NCI-H146 treated with DMSO at 0.1 percent for 48 hours (cell line): ENCODE results near the gene EGR2.
"Not testable (repeated sequence)": the region's sequence is repeated elsewhere in the genome, so short reads cannot be mapped to it uniquely, and the experiment has no call there.

Experiments used
- DNase-seq: peaks from one replicate; lab custom pipeline; 2025; ENCODE audit not compliant: unreplicated experiment; lab: John Stamatoyannopoulos, UW

Gene EGR2

DNA sequence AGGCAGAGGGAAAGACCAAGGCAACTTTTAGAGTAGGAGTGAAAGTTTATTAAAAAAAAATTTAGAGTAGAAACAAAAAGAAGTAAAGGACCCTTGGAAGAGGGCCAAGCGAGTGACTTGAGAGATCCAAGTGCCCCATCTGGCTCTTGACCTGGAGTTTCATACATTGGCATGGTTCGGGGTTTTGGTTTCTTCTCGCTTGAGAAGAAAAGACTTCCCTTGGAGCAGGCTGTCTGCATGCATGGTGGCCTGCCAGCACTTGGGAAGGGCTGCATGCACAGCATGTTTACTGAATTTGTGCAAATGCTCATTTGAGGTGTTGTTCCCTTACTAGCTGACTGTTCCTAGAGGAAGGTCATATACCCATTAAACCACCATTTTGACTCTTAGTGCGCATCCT lies 20.4 kb downstream of the EGR2 start:
- no peak for DNase-seq

- DNase-seq = no peak
These were observed 21.1 kb downstream of the EGR2 start for GRCh38 chr10:62795100-62795499.

DNA sequence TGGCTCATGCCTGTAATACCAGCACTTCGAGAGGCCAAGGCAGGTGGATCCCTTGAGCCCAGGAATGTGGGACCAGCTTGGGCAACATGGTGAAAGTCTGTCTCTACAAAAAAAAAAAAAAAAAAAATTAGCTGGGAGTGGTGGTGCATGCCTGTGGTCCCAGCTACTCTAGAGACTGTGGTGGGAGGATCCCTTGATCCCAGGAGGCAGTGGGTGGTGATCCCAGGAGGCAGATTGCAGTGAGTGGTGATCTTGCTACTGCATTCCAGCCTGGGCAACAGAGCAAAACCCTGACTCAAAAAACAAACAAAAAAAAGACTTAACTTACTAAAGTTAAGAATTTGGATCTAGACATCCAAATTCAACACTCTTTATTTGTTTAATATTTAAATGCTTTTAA lies 21.9 kb downstream of the EGR2 start:
- no peak for DNase-seq

DNA sequence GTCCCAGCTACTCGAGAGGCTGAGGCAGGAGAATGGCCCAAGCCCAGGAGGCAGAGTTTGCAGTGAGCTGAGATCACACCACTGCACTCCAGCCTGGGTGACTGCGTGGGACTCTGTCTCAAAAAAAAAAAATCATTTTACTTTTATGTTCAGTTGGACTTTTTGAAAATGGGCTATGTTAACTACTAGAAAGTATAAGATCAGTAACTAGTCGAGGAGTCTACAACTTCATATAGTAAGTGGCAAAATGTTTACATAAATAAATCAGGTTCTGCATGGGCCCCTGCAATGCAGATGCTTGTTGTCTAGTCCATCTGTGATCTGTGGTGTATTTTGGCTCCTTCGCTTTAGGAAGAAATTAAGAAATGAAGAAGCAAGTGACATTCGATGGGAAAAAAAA lies 23.9 kb downstream of the EGR2 start:
- no peak for DNase-seq

DNA sequence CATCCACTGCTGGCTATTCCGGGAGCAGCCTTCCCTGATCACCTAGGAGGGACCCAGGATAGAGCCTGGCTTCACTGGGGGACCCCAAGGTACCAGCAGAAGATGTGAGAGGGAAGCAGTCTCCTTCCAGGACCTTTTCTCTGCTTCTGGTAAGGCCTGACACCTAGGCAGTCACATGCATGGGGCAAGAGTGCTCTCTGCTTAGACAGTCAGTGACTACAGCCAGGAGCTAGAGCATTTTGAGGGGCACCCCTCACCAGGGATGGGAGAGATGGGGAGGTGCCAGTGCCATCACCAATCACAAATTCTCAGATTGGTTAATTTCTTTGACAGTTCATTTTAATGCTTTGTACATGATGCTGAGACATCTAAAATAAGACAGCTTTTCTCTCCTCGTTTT lies 25.6 kb downstream of the EGR2 start:
- DNase-seq = no peak

- DNase-seq = no peak
These were observed 26.1 kb downstream of the EGR2 start for GRCh38 chr10:62790019-62790555.

DNA sequence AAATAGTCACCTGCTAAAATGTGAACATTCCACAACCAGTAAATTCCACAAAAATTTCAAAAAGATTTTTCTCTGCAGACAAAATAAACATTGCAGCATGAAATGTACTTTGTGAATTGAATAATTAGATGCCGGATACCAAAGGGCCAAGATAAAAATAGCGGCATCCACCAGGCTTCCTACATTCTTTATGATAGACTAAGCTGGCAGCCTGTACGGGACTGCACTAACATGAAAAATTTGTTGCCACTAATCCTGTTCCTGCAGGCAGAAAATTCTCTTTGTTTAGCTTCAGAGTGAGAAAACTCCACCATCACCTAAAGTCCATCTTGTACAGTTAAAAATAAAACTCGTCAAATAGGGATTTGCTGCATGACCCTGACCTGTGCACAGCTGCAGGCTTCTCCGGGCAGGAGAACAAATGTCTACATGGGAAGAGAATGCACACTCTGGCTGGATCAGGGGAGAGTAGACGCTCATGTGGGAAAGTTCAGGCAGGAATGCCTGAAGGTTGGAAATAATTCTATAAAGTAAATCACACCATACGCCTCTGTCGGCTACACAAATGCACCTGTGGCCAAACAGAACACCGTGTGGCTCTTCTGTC lies 27.2 kb downstream of the EGR2 start:
- DNase-seq = no peak

DNA sequence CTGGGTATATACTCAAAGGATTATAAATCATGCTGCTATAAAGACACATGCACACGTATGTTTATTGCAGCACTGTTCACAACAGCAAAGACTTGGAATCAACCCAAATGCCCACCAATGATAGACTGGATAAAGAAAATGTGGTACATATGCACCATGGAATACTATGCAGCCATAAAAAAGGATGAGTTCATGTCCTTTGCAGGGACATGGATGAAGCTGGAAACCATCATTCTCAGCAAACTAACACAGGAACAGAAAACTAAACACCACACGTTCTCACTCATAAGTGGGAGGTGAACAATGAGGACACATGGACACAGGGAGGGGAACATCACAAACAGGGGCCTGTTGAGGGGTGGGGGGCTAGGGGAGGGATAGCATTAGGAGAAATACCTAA lies 27.9 kb downstream of the EGR2 start:
- not testable (repeated sequence) for DNase-seq

- not testable (repeated sequence) for DNase-seq
These were observed 31.6 kb downstream of the EGR2 start for GRCh38 chr10:62784537-62784936.

- DNase-seq = no peak
These were observed 36.5 kb downstream of the EGR2 start for GRCh38 chr10:62779487-62780248.

- no peak for DNase-seq
These were observed 38.0 kb downstream of the EGR2 start for GRCh38 chr10:62778125-62778524.

- no peak for DNase-seq
These were observed 43.8 kb downstream of the EGR2 start for GRCh38 chr10:62772186-62772974.

DNA sequence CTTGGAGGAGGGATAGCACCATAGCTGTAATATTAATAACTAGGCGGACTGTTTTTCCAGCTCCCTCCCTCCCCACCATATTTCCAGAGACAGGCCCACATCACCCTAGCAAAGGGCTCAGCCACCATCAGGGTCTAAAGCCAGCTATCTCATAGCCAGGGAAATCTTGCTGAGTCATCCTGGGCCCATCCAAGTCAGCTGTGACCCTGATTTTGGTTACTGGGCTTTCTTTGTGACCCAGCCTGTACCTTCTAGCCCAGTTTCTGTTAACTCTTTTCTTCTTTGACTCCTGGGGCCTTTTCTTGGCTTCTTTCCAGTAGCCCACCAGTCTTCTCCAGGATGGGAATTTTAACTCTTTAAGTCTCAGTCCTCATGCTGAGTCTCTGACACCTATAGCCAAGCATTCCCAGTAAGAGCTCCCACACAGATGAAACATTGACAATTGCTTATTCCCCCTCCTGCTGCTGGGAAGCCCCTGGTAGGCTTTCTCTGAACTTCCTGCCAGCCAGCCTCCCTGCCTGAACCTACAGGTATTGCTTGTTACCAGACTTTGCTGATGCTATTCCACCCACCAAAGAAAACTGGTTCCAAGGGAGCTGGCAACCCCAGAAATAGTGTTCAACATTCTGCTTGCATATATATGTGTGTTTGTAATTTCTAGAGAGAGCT lies 46.5 kb downstream of the EGR2 start:
- DNase-seq = no peak

DNA sequence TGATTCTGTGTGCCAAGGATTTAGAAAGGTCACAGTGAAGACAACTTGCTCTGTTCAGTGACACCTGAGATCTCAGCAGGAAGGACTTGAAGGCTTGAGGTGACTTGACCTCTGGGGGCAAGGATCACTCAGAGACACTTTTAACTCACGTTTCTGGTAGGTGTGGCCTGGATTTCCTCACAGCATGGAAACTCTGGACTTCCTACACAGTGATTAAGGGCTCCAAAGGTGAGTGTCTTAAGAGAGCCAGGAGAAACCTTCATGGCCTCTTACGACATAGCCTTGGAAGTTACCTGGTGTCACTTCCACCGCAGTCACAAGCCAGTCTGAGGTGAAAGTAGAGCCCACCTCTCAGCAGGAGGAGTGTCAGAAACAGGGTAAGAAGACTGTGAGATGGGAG lies 49.8 kb downstream of the EGR2 start:
- no peak for DNase-seq

- DNase-seq = no peak
These were observed 50.4 kb downstream of the EGR2 start for GRCh38 chr10:62765726-62766125.

DNA sequence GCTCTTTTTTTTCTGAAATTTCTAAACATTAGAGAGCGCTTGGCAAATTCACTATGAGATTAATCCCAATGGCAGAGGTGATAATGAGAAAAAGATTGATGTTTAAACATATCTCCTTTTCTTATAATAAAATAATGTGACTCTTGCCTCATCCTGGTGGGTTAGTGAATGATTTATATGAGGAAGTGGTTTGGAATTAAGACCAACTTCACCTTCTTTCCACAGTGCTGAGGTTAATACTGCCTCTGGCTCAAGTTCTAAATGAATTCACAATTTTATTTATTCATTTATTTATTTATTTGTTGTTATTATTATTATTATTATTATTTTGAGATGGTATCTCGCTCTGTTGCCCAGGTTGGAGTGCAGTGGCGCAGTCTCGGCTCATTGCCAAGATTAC lies 52.2 kb downstream of the EGR2 start:
- no peak for DNase-seq

GRCh38 chr10:62763155-62763554 lies 53.0 kb downstream of the EGR2 start:
- no peak for DNase-seq
